ENCODE data around the gene SCAF1.

GRCh38 chr19:49651820-49652550 is 10.0 kb downstream of the SCAF1 start:
- no peak for TF ChIP-seq CTCF (IDR thresholded peaks at IDR 0.05)
- TF ChIP-seq POLR2A (IDR thresholded peaks at IDR 0.05): no peak
